ENCODE measurements around the gene PSMA2.
A peak's percentile ranks its signal among the peaks of the same experiment; 100 is the strongest.
"Not testable (repeated sequence)": the region's sequence is repeated elsewhere in the genome, so short reads cannot be mapped to it uniquely, and the experiment has no call there.

PSMA2 gene

GRCh38 chr7:42910306-42910705, 21.7 kb downstream of the PSMA2 start:
- no peak for DNase-seq (ENCODE audit: extremely low read depth in 1 of 2, low read depth in 1 of 2)

- DNase-seq (ENCODE audit: extremely low read depth in 1 of 2, low read depth in 1 of 2) = no peak
These were observed 24.7 kb downstream of the PSMA2 start for GRCh38 chr7:42907316-42907715.

GRCh38 chr7:42906181-42906580, 25.8 kb downstream of the PSMA2 start:
- DNase-seq (ENCODE audit: extremely low read depth in 1 of 2, low read depth in 1 of 2) = no peak

- no peak for DNase-seq (ENCODE audit: extremely low read depth in 1 of 2, low read depth in 1 of 2)
These were observed 29.6 kb downstream of the PSMA2 start for GRCh38 chr7:42902331-42902730.

GRCh38 chr7:42900842-42901241, 31.1 kb downstream of the PSMA2 start:
- DNase-seq (ENCODE audit: extremely low read depth in 1 of 2, low read depth in 1 of 2) = no peak

GRCh38 chr7:42893346-42894240, 38.4 kb downstream of the PSMA2 start:
- no peak for DNase-seq (ENCODE audit: extremely low read depth in 1 of 2, low read depth in 1 of 2)

GRCh38 chr7:42886893-42887505, 45.0 kb downstream of the PSMA2 start:
- no peak for DNase-seq (ENCODE audit: extremely low read depth in 1 of 2, low read depth in 1 of 2)

GRCh38 chr7:42886129-42886528, 45.8 kb downstream of the PSMA2 start:
- no peak for DNase-seq (ENCODE audit: extremely low read depth in 1 of 2, low read depth in 1 of 2)

GRCh38 chr7:42885183-42885582, 46.8 kb downstream of the PSMA2 start:
- DNase-seq (ENCODE audit: extremely low read depth in 1 of 2, low read depth in 1 of 2) = not testable (repeated sequence)

- DNase-seq (ENCODE audit: extremely low read depth in 1 of 2, low read depth in 1 of 2) = no peak
These were observed 48.0 kb downstream of the PSMA2 start for GRCh38 chr7:42883950-42884349.

GRCh38 chr7:42880392-42880791, 51.6 kb downstream of the PSMA2 start:
- DNase-seq (ENCODE audit: extremely low read depth in 1 of 2, low read depth in 1 of 2) = no peak

- no peak for DNase-seq (ENCODE audit: extremely low read depth in 1 of 2, low read depth in 1 of 2)
These were observed 53.7 kb downstream of the PSMA2 start for GRCh38 chr7:42878303-42878702.

- DNase-seq (ENCODE audit: extremely low read depth in 1 of 2, low read depth in 1 of 2) = no peak
These were observed 54.1 kb downstream of the PSMA2 start for GRCh38 chr7:42877862-42878261.

- peak in 1 of 2 donors; percentile 3 for DNase-seq (ENCODE audit: extremely low read depth in 1 of 2, low read depth in 1 of 2)
These were observed 55.5 kb downstream of the PSMA2 start for GRCh38 chr7:42876182-42877068.

GRCh38 chr7:42869131-42870020, 62.6 kb downstream of the PSMA2 start:
- DNase-seq (ENCODE audit: extremely low read depth in 1 of 2, low read depth in 1 of 2) = no peak

- no peak for DNase-seq (ENCODE audit: extremely low read depth in 1 of 2, low read depth in 1 of 2)
These were observed 63.5 kb downstream of the PSMA2 start for GRCh38 chr7:42868480-42868879.
